WTC11 (cell line): ENCODE measurements around the gene NUDT8. TPM values are rescaled to one million over a fixed set of nuclear protein-coding genes. Genes with fewer than 3 reads are reported as not detected.

Experiments used
- ATAC-seq: fragments of 200-7000 bp; cut with Tn5 transposase; 2 replicates; pipeline ENCODE4 v1.10.0; 2021; ENCODE audit warnings: mild to moderate bottlenecking, moderate library complexity
- CTCF ChIA-PET: fragments of 300-600 bp; sonication (Branson Sonifier 250); formaldehyde crosslinking; loops from one replicate; lab custom pipeline; 2021; ENCODE audit warnings: antibody characterized with exemption; lab: Charles Lee
- POLR2A ChIA-PET: fragments of 350-600 bp; sonication (Branson Sonifier 250); formaldehyde crosslinking; loops from one replicate; lab custom pipeline; 2021; ENCODE audit warnings: antibody characterized with exemption; lab: Charles Lee
- DNase-seq: peaks from one replicate; pipeline ENCODE4 v3.0.0; 2021; ENCODE audit warnings: low spot score
- H3K27ac Mint-ChIP-seq: 2 replicates; pipeline ENCODE4 v1.8.0; 2021; ENCODE audit warnings: mixed read lengths
- H3K27me3 Mint-ChIP-seq: 2 replicates; pipeline ENCODE4 v1.8.0; 2021; ENCODE audit warnings: low read depth, mild to moderate bottlenecking, moderate library complexity, mixed read lengths
- H3K36me3 Mint-ChIP-seq: 2 replicates; pipeline ENCODE4 v1.8.0; 2021; ENCODE audit warnings: mixed read lengths
- H3K4me1 Mint-ChIP-seq: 2 replicates; pipeline ENCODE4 v1.8.0; 2022; ENCODE audit warnings: mixed read lengths
- H3K4me3 Mint-ChIP-seq: 2 replicates; pipeline ENCODE4 v1.8.0; 2021; ENCODE audit warnings: mild to moderate bottlenecking, moderate library complexity, mixed read lengths
- H3K9me3 Mint-ChIP-seq: 2 replicates; pipeline ENCODE4 v1.8.0; 2021; ENCODE audit warnings: mixed read lengths
- E2F1 ChIP-seq: sonication (generic); formaldehyde crosslinking; IDR thresholded peaks from 2 replicates; pipeline ENCODE4 v1.8.0; 2022; ENCODE audit warnings: mild to moderate bottlenecking, missing genetic modification reagents
- E2F5 ChIP-seq: sonication (generic); formaldehyde crosslinking; IDR thresholded peaks from 2 replicates; pipeline ENCODE4 v1.8.1; 2022; ENCODE audit warnings: mild to moderate bottlenecking, moderate library complexity, missing genetic modification reagents
- ELF4 ChIP-seq: sonication (generic); formaldehyde crosslinking; IDR thresholded peaks from 2 replicates; pipeline ENCODE4 v1.8.1; 2022; ENCODE audit warnings: low read depth, mild to moderate bottlenecking, moderate library complexity, missing genetic modification reagents
- ETV6 ChIP-seq: sonication (generic); formaldehyde crosslinking; IDR thresholded peaks from 2 replicates; pipeline ENCODE4 v1.8.1; 2022; ENCODE audit warnings: mild to moderate bottlenecking, missing genetic modification reagents
- FOXP1 ChIP-seq: sonication (generic); formaldehyde crosslinking; IDR thresholded peaks from 2 replicates; pipeline ENCODE4 v1.8.0; 2022; ENCODE audit warnings: missing genetic modification reagents, mild to moderate bottlenecking, moderate library complexity, borderline replicate concordance
- GABPB1 ChIP-seq: sonication (generic); formaldehyde crosslinking; IDR thresholded peaks from 2 replicates; pipeline ENCODE4 v1.8.1; 2023; ENCODE audit warnings: mild to moderate bottlenecking, missing genetic modification reagents
- HMGA2 ChIP-seq: fragments of 250-450 bp; sonication (Bioruptor Pico); IDR thresholded peaks from 2 replicates; pipeline ENCODE4 v1.4.0; 2021; ENCODE audit warnings: mild to moderate bottlenecking, moderate library complexity
- HMGXB4 ChIP-seq: sonication (generic); formaldehyde crosslinking; IDR thresholded peaks from 2 replicates; pipeline ENCODE4 v1.8.1; 2023; ENCODE audit warnings: mild to moderate bottlenecking, moderate library complexity, missing genetic modification reagents
- NR2C2 ChIP-seq: sonication (generic); formaldehyde crosslinking; IDR thresholded peaks from 2 replicates; pipeline ENCODE4 v1.8.0; 2022; ENCODE audit warnings: mild to moderate bottlenecking, missing genetic modification reagents
- OVOL2 ChIP-seq: fragments of 250-450 bp; sonication (Bioruptor Pico); IDR thresholded peaks from 2 replicates; pipeline ENCODE4 v1.9.0; 2021; ENCODE audit warnings: mild to moderate bottlenecking, borderline replicate concordance
- PRDM15 ChIP-seq: sonication (generic); formaldehyde crosslinking; IDR thresholded peaks from 2 replicates; pipeline ENCODE4 v1.8.0; 2022; ENCODE audit warnings: missing genetic modification reagents
- TP53 ChIP-seq: sonication (generic); formaldehyde crosslinking; IDR thresholded peaks from 2 replicates; pipeline ENCODE4 v1.8.1; 2023; ENCODE audit warnings: mild to moderate bottlenecking, missing genetic modification reagents
- USF1 ChIP-seq: sonication (generic); formaldehyde crosslinking; IDR thresholded peaks from 2 replicates; pipeline ENCODE4 v1.8.0; 2022; ENCODE audit warnings: mild to moderate bottlenecking, missing genetic modification reagents
- ZNF423 ChIP-seq: fragments of 250-450 bp; sonication (Bioruptor Pico); IDR thresholded peaks from 2 replicates; pipeline ENCODE4 v2.1.2; 2022; ENCODE audit warnings: mild to moderate bottlenecking, moderate library complexity
- ZNF425 ChIP-seq: fragments of 250-450 bp; sonication (Bioruptor Pico); conservative IDR thresholded peaks from 2 replicates; pipeline ENCODE4 v1.9.0; 2021; ENCODE audit warnings: mild to moderate bottlenecking
- ZSCAN18 ChIP-seq: fragments of 250-450 bp; sonication (Bioruptor Pico); IDR thresholded peaks from 2 replicates; pipeline ENCODE4 v2.1.2; 2022; ENCODE audit warnings: mild to moderate bottlenecking, moderate library complexity
- total RNA-seq: library from RNA; stranded (reverse); gene quantifications from 3 replicates; pipeline ENCODE4 v1.2.3, GENCODE V29; 2021

Gene NUDT8
- total RNA-seq, 1 experiment from 2014 or later = 8.3 TPM

- TF ChIP-seq PRDM15 (no peak), FOXP1 (CRISPR knock-in tag) (peak; percentile 60; the same call in 1 of the 2 replicates), GABPB1 (no peak; the same call in none of the 2 replicates), USF1 (peak; percentile 59), HMGXB4 (CRISPR knock-in tag) (peak; percentile 79; the same call in 1 of the 2 replicates), ETV6 (CRISPR knock-in tag) (peak; percentile 65; the same call in 1 of the 2 replicates)
- TF ChIP-seq, all 79 proteins: peak for 21
Observed at GRCh38 chr11:67606492-67607295, 23.0 kb downstream of the NUDT8 start, which contains the start of gene NDUFV1 (continued).

- CTCF ChIA-PET = interaction anchor here (0.5 to 1.5 kb wide), 3 partner anchors 8 to 34 kb away, joined by 3 to 8 read pairs (median 4); no protein-coding TSS in a partner anchor
- Mint-ChIP-seq H3K9me3 (peaks cover 7% of the 10 kb centered on the region), H3K27me3 (peaks cover 11% of the 10 kb centered on the region), H3K4me3 (peak overlapping the region; percentile 94), H3K4me1 (peaks cover 24% of the 10 kb centered on the region), H3K36me3 (peaks cover 21% of the 10 kb centered on the region), H3K27ac (no peak overlapping the region)
- no peak; the same call in 1 of the 2 replicates for ATAC-seq
- POLR2A ChIA-PET = no interaction called here
- TF ChIP-seq NR2C2 (no peak), E2F5 (CRISPR knock-in tag) (no peak), E2F1 (CRISPR knock-in tag) (no peak), ZNF425 (CRISPR knock-in tag) (no peak), OVOL2 (CRISPR knock-in tag) (no peak), GABPB1 (no peak), TP53 (no peak), ELF4 (CRISPR knock-in tag) (no peak), HMGA2 (CRISPR knock-in tag) (no peak), USF1 (no peak), ZSCAN18 (CRISPR knock-in tag) (no peak), ZNF423 (CRISPR knock-in tag) (no peak)
- DNase-seq = no peak
Observed at GRCh38 chr11:67606093-67606491, 23.6 kb downstream of the NUDT8 start.
